Osteoblast (primary cell): ENCODE measurements around the gene NFX1. TPM values are rescaled to one million over a fixed set of nuclear protein-coding genes. Genes with fewer than 3 reads are reported as not detected.

Experiments used
- DNase-seq: peaks from one replicate; pipeline ENCODE4 v3.0.0; 2011; ENCODE audit warnings: low spot score, mixed read lengths; ENCODE audit not compliant: insufficient read length; ENCODE audit errors: missing footprints
- H2AFZ ChIP-seq: 2 replicates; pipeline ENCODE4 v1.6.0; 2011; ENCODE audit warnings: mild to moderate bottlenecking, low read length
- H3K27ac ChIP-seq: 2 replicates; pipeline ENCODE4 v1.5.1; 2011; ENCODE audit warnings: mild to moderate bottlenecking, low read depth, low read length, moderate library complexity
- H3K27me3 ChIP-seq: 2 replicates; pipeline ENCODE4 v1.6.0; 2012; ENCODE audit warnings: mild to moderate bottlenecking, control low read depth, inconsistent platforms, low read length, moderate library complexity; ENCODE audit not compliant: insufficient read depth
- H3K36me3 ChIP-seq: 2 replicates; pipeline ENCODE4 v1.5.1; 2011; ENCODE audit warnings: mild to moderate bottlenecking, low read length, control low read depth, moderate library complexity; ENCODE audit not compliant: insufficient read depth
- H3K4me1 ChIP-seq: 2 replicates; pipeline ENCODE4 v1.5.1; 2011; ENCODE audit warnings: mild to moderate bottlenecking, low read length, control low read depth, moderate library complexity; ENCODE audit not compliant: insufficient read depth
- H3K4me2 ChIP-seq: 2 replicates; pipeline ENCODE4 v1.6.0; 2011; ENCODE audit warnings: mild to moderate bottlenecking, low read length; ENCODE audit not compliant: insufficient read depth
- H3K4me3 ChIP-seq: fragments of 200-600 bp; sonication (generic); 3 replicates; pipeline ENCODE4 v1.5.1; 2012; ENCODE audit warnings: mild to moderate bottlenecking, low read length, inconsistent platforms; ENCODE audit not compliant: insufficient read depth
- H3K79me2 ChIP-seq: 2 replicates; pipeline ENCODE4 v1.6.0; 2012; ENCODE audit warnings: mild to moderate bottlenecking, low read length, control low read depth, inconsistent platforms; ENCODE audit not compliant: insufficient read depth
- H3K9me3 ChIP-seq: 2 replicates; pipeline ENCODE4 v1.5.1; 2011; ENCODE audit warnings: low read depth, low read length, control low read depth
- H4K20me1 ChIP-seq: 2 replicates; pipeline ENCODE4 v1.6.0; 2012; ENCODE audit warnings: mild to moderate bottlenecking, low read length, control low read depth; ENCODE audit not compliant: insufficient read depth
- total RNA-seq: library from RNA; depleted of rRNA; stranded (reverse); fragments of >200 nt; gene quantifications from 2 replicates; pipeline ENCODE4 v1.2.3, GENCODE V29; 2012
- TF ChIP-seq, protein P1 (sequence below): IDR thresholded peaks from 2 replicates; pipeline ENCODE4 v1.5.1; 2011; ENCODE audit warnings: mild to moderate bottlenecking, low read depth, low read length, moderate library complexity; ENCODE audit errors: extremely low read depth

NFX1 gene
- total RNA-seq, 1 donor, result 34.0 TPM

DNA sequence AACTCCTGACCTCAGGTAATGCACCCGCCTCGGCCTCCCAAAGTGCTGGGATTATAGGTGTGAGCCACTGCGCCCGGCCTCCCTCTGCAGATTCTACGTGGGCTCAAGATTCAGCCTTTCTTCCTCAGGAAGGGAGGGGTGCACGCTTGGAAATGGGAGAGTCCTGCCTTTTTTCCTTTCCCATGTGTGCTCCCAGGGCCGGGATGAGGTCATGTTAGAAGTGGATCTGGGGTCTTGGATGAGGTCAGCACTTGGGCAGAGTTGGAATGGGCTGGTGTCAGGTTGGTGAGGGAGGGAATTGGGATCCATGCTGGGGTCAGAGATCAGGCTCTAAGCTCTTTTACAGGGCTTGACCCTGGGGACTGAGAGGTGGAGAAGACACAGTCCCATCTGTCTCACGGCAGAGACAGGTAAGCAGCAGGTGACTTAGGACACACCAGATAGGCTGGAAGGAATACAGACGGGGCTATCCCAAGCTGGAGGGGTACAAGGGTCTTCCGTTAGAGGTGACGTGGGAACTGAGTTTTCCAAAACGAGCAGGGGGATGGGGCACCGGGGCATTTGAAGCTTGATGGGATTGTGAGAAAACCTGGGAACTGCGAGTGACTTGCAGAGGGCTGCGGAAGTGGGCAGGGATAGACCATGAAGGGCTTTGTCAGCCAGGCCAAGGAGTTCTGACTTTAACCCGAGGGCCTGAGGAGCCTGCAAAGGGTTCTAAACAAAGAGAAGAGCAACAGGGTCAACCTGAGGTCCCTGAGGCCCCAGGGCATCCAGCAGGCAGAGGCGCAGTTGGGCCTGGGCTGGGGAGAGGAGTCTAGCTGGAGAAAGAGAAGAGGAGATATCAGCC lies 113.8 kb downstream of the NFX1 start:
- H3K27ac ChIP-seq, result no peak overlapping the region
- H3K27me3 ChIP-seq, result no peaks in the 10 kb centered on the region
- no peak overlapping the region for H3K4me3 ChIP-seq
- H2AFZ ChIP-seq, result no peak overlapping the region
- H3K36me3 ChIP-seq, result no peaks in the 10 kb centered on the region
- H3K79me2 ChIP-seq, result no peaks in the 10 kb centered on the region
- DNase-seq, result peak; percentile 9
- TF ChIP-seq, protein P1, sequence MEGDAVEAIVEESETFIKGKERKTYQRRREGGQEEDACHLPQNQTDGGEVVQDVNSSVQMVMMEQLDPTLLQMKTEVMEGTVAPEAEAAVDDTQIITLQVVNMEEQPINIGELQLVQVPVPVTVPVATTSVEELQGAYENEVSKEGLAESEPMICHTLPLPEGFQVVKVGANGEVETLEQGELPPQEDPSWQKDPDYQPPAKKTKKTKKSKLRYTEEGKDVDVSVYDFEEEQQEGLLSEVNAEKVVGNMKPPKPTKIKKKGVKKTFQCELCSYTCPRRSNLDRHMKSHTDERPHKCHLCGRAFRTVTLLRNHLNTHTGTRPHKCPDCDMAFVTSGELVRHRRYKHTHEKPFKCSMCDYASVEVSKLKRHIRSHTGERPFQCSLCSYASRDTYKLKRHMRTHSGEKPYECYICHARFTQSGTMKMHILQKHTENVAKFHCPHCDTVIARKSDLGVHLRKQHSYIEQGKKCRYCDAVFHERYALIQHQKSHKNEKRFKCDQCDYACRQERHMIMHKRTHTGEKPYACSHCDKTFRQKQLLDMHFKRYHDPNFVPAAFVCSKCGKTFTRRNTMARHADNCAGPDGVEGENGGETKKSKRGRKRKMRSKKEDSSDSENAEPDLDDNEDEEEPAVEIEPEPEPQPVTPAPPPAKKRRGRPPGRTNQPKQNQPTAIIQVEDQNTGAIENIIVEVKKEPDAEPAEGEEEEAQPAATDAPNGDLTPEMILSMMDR, result no peak
- H3K4me1 ChIP-seq, result no peaks in the 10 kb centered on the region
- H3K4me2 ChIP-seq, result no peak overlapping the region
- H4K20me1 ChIP-seq, result no peaks in the 10 kb centered on the region
- no peaks in the 10 kb centered on the region for H3K9me3 ChIP-seq

DNA sequence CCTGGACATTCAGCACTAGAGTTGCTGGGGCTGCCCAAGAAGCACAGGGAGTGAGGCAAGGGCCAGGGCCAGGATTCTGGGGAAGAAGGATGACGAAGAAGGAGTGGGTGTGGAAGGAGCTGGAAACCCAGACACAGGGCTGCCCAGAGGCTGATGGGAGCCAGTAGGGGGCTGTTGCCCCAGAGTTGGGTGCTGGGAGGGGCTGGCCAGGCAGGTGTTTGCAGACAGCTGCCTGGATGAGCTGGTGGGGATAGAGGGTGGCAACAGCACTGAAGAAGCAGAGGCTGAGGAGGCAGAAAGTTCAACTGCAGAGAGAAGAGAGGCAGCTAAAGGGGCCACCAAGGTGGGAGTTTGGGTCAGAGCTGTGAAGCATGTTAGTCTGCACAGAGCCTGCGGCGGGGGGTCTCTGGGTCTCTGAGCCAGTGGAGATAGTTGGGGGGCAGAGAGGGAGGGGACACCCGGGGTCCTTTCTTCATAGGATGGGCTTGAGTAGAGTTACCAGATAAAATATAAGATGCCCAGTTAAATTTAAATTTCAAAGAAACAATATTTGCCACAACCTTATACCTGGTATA lies 114.6 kb downstream of the NFX1 start:
- TF ChIP-seq, protein P1, result no peak
- no peak overlapping the region for H3K4me3 ChIP-seq
- H4K20me1 ChIP-seq, result no peaks in the 10 kb centered on the region
- H3K27ac ChIP-seq, result no peak overlapping the region
- H3K27me3 ChIP-seq, result peaks cover 3% of the 10 kb centered on the region
- H2AFZ ChIP-seq, result no peak overlapping the region
- DNase-seq, result peak; percentile 70
- H3K4me2 ChIP-seq, result no peak overlapping the region
- no peaks in the 10 kb centered on the region for H3K36me3 ChIP-seq
- no peaks in the 10 kb centered on the region for H3K79me2 ChIP-seq
- no peaks in the 10 kb centered on the region for H3K4me1 ChIP-seq
- H3K9me3 ChIP-seq, result no peaks in the 10 kb centered on the region

DNA sequence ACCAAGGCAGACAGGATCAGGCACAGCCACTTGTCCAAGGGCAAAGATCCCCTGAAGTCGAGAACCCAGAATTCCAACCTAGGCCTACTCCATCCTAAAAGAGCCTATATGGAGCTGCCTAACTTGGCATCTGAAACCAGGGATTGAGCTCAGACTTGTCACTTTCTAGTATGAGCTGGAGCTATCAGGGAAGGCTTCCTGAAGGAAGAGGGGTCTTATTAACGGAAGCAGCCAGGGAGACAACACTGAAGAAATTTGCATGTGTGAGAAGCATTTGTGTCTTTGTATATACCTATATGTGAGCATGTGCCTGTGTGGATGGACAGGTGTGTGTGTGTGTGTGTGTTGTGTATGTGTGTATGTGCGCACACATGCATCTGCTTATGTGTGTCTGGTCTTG lies 116.7 kb downstream of the NFX1 start:
- Histone ChIP-seq H3K4me3 (no peak overlapping the region), H2AFZ (no peak overlapping the region), H3K79me2 (no peaks in the 10 kb centered on the region), H4K20me1 (no peaks in the 10 kb centered on the region), H3K9me3 (no peaks in the 10 kb centered on the region), H3K4me1 (no peaks in the 10 kb centered on the region), H3K27me3 (peaks cover 3% of the 10 kb centered on the region), H3K4me2 (no peak overlapping the region), H3K36me3 (no peaks in the 10 kb centered on the region), H3K27ac (no peak overlapping the region)
- TF ChIP-seq, protein P1, result no peak
- peak; percentile 45 for DNase-seq

DNA sequence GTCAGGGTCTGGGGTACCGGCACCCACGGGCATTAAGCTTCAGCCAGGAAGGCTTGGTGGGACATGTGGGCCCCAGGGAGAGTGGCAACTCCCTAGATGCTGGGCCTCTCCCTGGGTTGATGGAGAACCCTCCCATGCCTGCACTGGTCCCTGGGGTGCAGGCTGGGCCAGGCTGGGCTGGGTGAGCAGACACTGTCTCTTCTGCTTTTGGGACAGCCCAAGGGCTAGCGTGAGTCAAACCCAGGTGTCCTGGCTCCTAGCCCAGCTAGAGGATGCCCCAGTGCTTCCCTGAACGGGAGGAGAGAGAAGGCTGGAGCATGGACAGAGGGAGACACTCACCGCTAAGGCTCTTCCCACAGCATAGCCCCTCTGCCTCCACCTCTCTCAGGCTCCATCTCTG lies 117.8 kb downstream of the NFX1 start:
- H2AFZ ChIP-seq, result no peak overlapping the region
- no peaks in the 10 kb centered on the region for H4K20me1 ChIP-seq
- no peak overlapping the region for H3K4me2 ChIP-seq
- H3K27ac ChIP-seq, result no peak overlapping the region
- peak; percentile 66 for DNase-seq
- TF ChIP-seq, protein P1, result no peak
- no peaks in the 10 kb centered on the region for H3K4me1 ChIP-seq
- H3K9me3 ChIP-seq, result no peaks in the 10 kb centered on the region
- H3K4me3 ChIP-seq, result no peak overlapping the region
- no peaks in the 10 kb centered on the region for H3K79me2 ChIP-seq
- H3K36me3 ChIP-seq, result no peaks in the 10 kb centered on the region
- peaks cover 3% of the 10 kb centered on the region for H3K27me3 ChIP-seq
